Peyer's patch (tissue), 4 donors: Measurements from ENCODE around the gene ASPM. TPM values are rescaled to one million over a fixed set of nuclear protein-coding genes. Genes with fewer than 3 reads are reported as not detected.
A peak's percentile ranks its signal among the peaks of the same experiment; 100 is the strongest.

Experiments
- DNase-seq, 3 donors: peaks; one replicate each; pipeline ENCODE4 v3.0.0-alpha.2; 2017 to 2019
- H3K27ac ChIP-seq, 4 donors: fragments of 200-600 bp; sonication (generic); one replicate each; pipeline ENCODE4 v1.5.1; 2016 to 2019
- H3K27me3 ChIP-seq, 2 donors: fragments of 200-600 bp; sonication (generic); one replicate each; pipeline ENCODE4 v1.5.1; 2019
- H3K36me3 ChIP-seq, 3 donors: fragments of 200-600 bp; sonication (generic); one replicate each; pipeline ENCODE4 v1.5.1; 2016 to 2019
- H3K4me1 ChIP-seq, 4 donors: fragments of 200-600 bp; sonication (generic); one replicate each; pipeline ENCODE4 v1.5.1; 2016 to 2019
- H3K4me3 ChIP-seq, 4 donors: fragments of 200-600 bp; sonication (generic); 1 replicate in 3 of 4; 2 replicates in 1 of 4; pipeline ENCODE4 v1.5.1; 2016 to 2019; ENCODE audit warnings: mild to moderate bottlenecking in 1 of 4
- H3K9me3 ChIP-seq, 4 donors: fragments of 200-600 bp; sonication (generic); one replicate each; pipeline ENCODE4 v1.5.1; 2016 to 2019; ENCODE audit warnings: mild to moderate bottlenecking in 1 of 4
- POLR2A ChIP-seq, 2 donors: fragments of 450-650 bp; IDR thresholded peaks; one replicate each; pipeline ENCODE4 v1.5.1; 2017; ENCODE audit warnings: antibody characterized with exemption in 2 of 2, mild to moderate bottlenecking in 2 of 2, moderate library complexity in 2 of 2
- total RNA-seq, 4 donors: library from RNA; depleted of rRNA; stranded (reverse); fragments of >200 nt; gene quantifications; one replicate each; pipeline ENCODE4 v1.1.0, GENCODE V29; 2016
- TF ChIP-seq, protein P1 (sequence below), 6 experiments: fragments of 450-650 bp in 4 of 6; fragments of 200-600 bp in 2 of 6; sonication (generic) in 1 of 6; IDR thresholded peaks; one replicate each; pipeline ENCODE4 v1.5.1; 2017 to 2019; ENCODE audit warnings: antibody characterized with exemption in 6 of 6, mild to moderate bottlenecking in 3 of 6, moderate library complexity in 1 of 6

Gene ASPM
- total RNA-seq, 4 donors from 2014 or later = 3.2 to 10.7 (median 4.3) TPM

DNA sequence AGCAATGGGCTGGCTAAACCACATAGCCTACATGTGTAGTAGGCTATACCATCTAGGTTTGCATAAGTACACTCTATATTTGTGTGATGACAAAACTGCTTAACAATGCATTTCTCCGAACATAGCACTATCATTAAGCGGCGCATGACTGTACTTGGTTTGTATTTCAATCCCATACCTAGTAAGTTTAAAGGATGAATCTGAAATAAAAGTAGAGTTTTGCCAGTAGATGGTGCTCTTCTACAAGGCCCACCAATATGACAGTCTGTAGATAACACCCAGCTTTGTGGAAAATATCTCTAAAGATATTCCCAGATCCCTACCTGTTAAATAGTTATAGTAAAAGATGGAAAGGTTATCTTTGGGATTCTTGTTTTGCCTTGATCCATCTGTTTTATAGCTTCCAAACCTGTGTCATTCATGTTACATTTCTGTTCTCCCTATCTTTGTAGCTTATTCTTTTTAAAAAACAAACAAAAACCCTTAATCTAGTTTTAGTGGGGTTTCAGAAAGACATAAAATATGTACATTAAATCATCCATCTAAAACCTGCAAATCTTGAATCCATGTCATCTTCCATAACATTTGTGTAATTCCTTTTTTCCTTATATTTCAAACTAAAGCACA is 33.9 kb upstream of the ASPM start:
- Histone ChIP-seq H3K4me3 (no peak overlapping the region), H3K9me3 (no peaks in the 10 kb centered on the region), H3K36me3 (peaks cover 0 to 48% (median 0%) of the 10 kb centered on the region in 3 donors), H3K27ac (no peak overlapping the region), H3K27me3 (no peaks in the 10 kb centered on the region), H3K4me1 (no peaks in the 10 kb centered on the region)
- no peak for DNase-seq
- TF ChIP-seq, protein P1, sequence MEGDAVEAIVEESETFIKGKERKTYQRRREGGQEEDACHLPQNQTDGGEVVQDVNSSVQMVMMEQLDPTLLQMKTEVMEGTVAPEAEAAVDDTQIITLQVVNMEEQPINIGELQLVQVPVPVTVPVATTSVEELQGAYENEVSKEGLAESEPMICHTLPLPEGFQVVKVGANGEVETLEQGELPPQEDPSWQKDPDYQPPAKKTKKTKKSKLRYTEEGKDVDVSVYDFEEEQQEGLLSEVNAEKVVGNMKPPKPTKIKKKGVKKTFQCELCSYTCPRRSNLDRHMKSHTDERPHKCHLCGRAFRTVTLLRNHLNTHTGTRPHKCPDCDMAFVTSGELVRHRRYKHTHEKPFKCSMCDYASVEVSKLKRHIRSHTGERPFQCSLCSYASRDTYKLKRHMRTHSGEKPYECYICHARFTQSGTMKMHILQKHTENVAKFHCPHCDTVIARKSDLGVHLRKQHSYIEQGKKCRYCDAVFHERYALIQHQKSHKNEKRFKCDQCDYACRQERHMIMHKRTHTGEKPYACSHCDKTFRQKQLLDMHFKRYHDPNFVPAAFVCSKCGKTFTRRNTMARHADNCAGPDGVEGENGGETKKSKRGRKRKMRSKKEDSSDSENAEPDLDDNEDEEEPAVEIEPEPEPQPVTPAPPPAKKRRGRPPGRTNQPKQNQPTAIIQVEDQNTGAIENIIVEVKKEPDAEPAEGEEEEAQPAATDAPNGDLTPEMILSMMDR (IDR thresholded peaks at IDR 0.05) = peak in 5 of 6 experiments; percentile 22 to 62 (median 46)
- no peak for TF ChIP-seq POLR2A (IDR thresholded peaks at IDR 0.05)

DNA sequence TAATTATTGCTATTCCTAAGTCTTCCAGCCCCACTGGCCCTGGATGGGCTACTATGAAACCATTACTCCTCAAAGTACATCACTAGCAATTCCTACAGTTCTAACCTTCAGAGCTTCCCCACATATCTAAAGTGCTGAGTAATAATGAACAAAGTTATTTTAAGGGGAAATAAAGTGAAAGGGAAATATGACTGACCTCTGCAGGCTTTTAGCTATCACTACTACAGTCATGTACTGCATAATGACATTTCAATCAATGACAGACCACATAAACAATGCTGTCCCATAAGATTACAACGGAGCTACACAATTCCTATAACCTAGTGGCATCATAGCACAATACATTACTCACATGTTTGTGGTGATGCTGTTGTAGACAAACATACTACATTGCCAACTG is 32.5 kb upstream of the ASPM start:
- Histone ChIP-seq H3K9me3 (no peaks in the 10 kb centered on the region), H3K36me3 (peaks cover 0 to 58% (median 0%) of the 10 kb centered on the region in 3 donors), H3K4me1 (no peaks in the 10 kb centered on the region), H3K27ac (no peak overlapping the region), H3K4me3 (no peak overlapping the region), H3K27me3 (no peaks in the 10 kb centered on the region)
- no peak for DNase-seq
- TF ChIP-seq, protein P1 (IDR thresholded peaks at IDR 0.05) = no peak
- TF ChIP-seq POLR2A (IDR thresholded peaks at IDR 0.05) = no peak

DNA sequence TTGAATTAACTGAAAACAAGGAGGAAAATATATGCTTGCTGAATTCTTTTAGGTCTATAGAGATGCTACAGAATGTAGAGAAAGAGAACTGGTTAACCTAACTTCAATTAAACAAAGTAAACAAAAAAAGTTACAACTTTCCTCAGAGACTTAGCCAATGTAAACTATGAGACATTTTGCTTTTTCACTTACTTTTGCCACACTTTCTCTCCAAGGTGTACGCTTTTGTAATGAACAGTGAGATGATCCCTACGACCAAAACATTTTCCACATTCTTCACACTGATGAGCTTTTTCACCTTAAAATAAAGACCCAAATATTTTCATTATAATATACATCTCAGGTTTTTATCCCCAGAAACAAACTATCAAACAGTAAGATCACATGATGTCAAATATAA is 28.3 kb upstream of the ASPM start:
- H3K27me3 ChIP-seq = no peaks in the 10 kb centered on the region
- no peak overlapping the region for H3K4me3 ChIP-seq
- no peaks in the 10 kb centered on the region for H3K4me1 ChIP-seq
- TF ChIP-seq, protein P1 (IDR thresholded peaks at IDR 0.05) = no peak
- TF ChIP-seq POLR2A (IDR thresholded peaks at IDR 0.05) = no peak
- no peak overlapping the region for H3K27ac ChIP-seq
- peaks cover 0 to 43% (median 0%) of the 10 kb centered on the region in 3 donors for H3K36me3 ChIP-seq
- H3K9me3 ChIP-seq = no peaks in the 10 kb centered on the region
- no peak for DNase-seq

DNA sequence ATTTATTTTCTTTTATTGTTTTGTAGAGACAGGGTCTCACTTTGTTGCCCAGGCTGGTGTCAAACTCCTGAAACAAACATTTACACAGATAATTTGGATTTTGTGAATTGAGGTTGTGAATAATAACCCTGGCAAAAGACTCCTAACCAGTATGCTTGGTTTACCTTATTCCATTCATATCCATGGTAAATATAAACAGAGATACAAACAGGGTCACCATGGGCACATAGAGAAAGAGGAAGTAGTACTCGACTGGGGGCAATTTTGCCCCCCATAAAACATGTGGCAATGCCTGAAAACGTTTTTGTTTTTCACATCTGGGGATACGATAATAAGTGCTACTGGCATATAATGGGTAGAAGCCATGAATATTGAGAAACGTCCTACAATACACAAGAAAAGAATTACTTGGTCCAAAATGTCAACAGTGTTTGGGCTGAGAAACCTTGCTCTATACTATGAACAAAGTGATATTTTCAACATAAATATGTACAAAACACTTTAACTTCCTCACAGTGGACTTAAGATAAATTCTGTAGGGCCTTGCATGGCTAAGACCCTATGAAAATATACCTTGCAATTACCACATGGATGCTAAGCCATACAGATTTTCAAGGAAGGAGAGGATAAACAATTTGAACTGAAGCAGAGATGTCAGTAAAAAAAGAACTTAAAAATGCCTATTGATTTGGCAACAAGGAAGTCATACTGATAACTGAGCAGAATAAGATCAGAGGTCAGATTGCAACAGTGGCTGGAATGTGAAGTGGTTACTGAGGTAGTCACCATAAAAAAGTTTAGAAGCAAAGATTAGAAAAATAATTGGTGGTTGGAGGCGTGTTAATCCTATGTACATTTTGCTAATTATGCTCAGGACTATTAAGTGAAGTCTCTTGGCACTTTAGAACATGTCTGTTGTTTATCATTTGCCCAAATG is 27.4 kb upstream of the ASPM start:
- no peak overlapping the region for H3K27ac ChIP-seq
- H3K27me3 ChIP-seq = no peaks in the 10 kb centered on the region
- DNase-seq = peak in 1 of 3 donors; percentile 47
- peaks cover 0 to 33% (median 0%) of the 10 kb centered on the region in 3 donors for H3K36me3 ChIP-seq
- H3K9me3 ChIP-seq = no peaks in the 10 kb centered on the region
- no peaks in the 10 kb centered on the region for H3K4me1 ChIP-seq
- TF ChIP-seq, protein P1 (IDR thresholded peaks at IDR 0.05) = peak in 3 of 6 experiments; percentile 9 to 24 (median 14)
- TF ChIP-seq POLR2A (IDR thresholded peaks at IDR 0.05) = no peak
- H3K4me3 ChIP-seq = no peak overlapping the region

DNA sequence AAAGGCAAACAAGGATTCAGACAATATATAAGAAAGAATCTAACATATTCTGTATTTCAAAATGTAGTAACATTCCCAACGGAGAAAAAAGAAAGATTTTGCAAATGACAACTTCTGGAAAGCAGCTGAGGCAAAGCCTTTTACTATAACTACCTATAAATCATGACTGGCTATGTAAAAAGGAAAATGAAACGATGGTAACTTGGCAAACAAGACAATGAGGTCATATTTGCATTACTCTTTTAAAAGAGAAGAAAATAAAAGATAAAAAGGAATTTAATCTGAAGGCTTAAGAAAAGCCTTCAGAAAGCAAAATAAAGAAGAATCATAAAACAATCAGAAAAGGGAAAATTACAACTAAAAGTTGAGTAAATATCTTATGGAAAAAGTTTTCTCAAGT is 25.1 kb upstream of the ASPM start:
- no peak for DNase-seq
- H3K4me1 ChIP-seq = no peaks in the 10 kb centered on the region
- no peaks in the 10 kb centered on the region for H3K9me3 ChIP-seq
- no peak overlapping the region for H3K4me3 ChIP-seq
- no peaks in the 10 kb centered on the region for H3K27me3 ChIP-seq
- H3K36me3 ChIP-seq = peaks cover 0 to 30% (median 0%) of the 10 kb centered on the region in 3 donors
- no peak overlapping the region for H3K27ac ChIP-seq
- TF ChIP-seq, protein P1 (IDR thresholded peaks at IDR 0.05) = no peak
